Measurements from ENCODE around the gene ARHGEF7. TPM values are rescaled to one million over a fixed set of nuclear protein-coding genes. Genes with fewer than 3 reads are reported as not detected.
A peak's percentile ranks its signal among the peaks of the same experiment; 100 is the strongest.

The ARHGEF7 gene
- total and polyA plus RNA-seq, 2 experiments from 2014 or later: 23.6 to 58.9 TPM

DNA sequence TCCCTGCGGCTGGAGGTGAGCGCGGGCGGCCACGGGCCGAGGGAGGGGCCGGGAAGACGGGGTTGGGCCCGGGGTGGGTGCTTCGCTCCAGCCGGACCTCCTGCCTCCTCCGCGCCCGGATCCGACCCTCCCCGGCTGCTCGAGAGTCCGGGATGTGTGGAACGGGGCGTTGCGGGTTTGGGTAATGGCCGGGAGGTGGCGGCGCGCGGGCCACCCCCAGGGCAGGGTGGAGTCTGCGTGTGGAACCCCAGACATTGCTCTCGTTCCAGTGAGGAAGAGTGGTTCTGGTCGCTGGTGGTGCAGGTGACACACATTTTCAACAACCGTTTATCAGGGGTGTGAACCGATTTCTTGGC lies 38.8 kb downstream of the ARHGEF7 start:
- no peaks in the 10 kb centered on the region for H3K9me3 Mint-ChIP-seq
- H3K4me2 ChIP-seq: peak overlapping the region; percentile 82
- DNase-seq (ENCODE audit: low spot score) (peak; percentile 66), ATAC-seq (peak; percentile 69)
- no peaks in the 10 kb centered on the region for H3K27me3 ChIP-seq (ENCODE audit: insufficient read depth)
- peak overlapping the region; percentile 92 for H3K27ac Mint-ChIP-seq
- peak overlapping the region; percentile 89 for H3K27ac ChIP-seq (ENCODE audit: low read depth)
- H4K20me1 ChIP-seq (replicated peaks; ENCODE audit: insufficient read depth): peaks cover 29% of the 10 kb centered on the region
- peak overlapping the region; percentile 92 for H3K4me3 Mint-ChIP-seq
- H3K27me3 Mint-ChIP-seq (ENCODE audit: insufficient read depth, low read depth, poor library complexity): peaks cover 1% of the 10 kb centered on the region
- H3K79me2 ChIP-seq (replicated peaks; ENCODE audit: insufficient read depth): peaks cover 50% of the 10 kb centered on the region
- peak overlapping the region; percentile 91 for H3K4me3 ChIP-seq
- no peaks in the 10 kb centered on the region for H3K9me2 ChIP-seq (ENCODE audit: insufficient read depth)
- peaks cover 2% of the 10 kb centered on the region; the same call in 1 of the 3 replicates for H3K36me3 Mint-ChIP-seq (ENCODE audit: low read depth)
- no peaks in the 10 kb centered on the region for H3F3A ChIP-seq (replicated peaks; ENCODE audit: low read depth)
- H3K4me1 Mint-ChIP-seq: peaks cover 17% of the 10 kb centered on the region; the same call in 2 of the 3 replicates
- TF ChIP-seq CTCF (conservative IDR thresholded peaks at IDR 0.05; ENCODE audit: low read depth in 2 of 2) (peak in 1 of 2 experiments; percentile 27; a peak in 2 of 4 replicates), ZNF331 (CRISPR knock-in tag; IDR thresholded peaks at IDR 0.05; ENCODE audit: low read depth) (no peak), ZNF114 (CRISPR knock-in tag; IDR thresholded peaks at IDR 0.05) (no peak)
- 0 out of 2 replicates have a peak, but pooled peaks cover under 1% of the 10 kb centered on the region for H3K36me3 ChIP-seq (ENCODE audit: insufficient read depth)
- no peak overlapping the region for H2AFZ ChIP-seq
- peaks cover 17% of the 10 kb centered on the region for H3K4me1 ChIP-seq (ENCODE audit: insufficient read depth)

GRCh38 chr13:111156421-111156820 lies 41.3 kb downstream of the ARHGEF7 start:
- Histone ChIP-seq H3K4me2 (no peak overlapping the region), H3K4me1 (ENCODE audit: insufficient read depth) (peaks cover 17% of the 10 kb centered on the region), H3K36me3 (ENCODE audit: insufficient read depth) (0 out of 2 replicates have a peak, but pooled peaks cover 4% of the 10 kb centered on the region), H3K27ac (ENCODE audit: low read depth) (no peak overlapping the region), H3K9me2 (ENCODE audit: insufficient read depth) (no peaks in the 10 kb centered on the region), H3K27me3 (ENCODE audit: insufficient read depth) (no peaks in the 10 kb centered on the region), H2AFZ (no peak overlapping the region), H3F3A (replicated peaks; ENCODE audit: low read depth) (no peaks in the 10 kb centered on the region), H4K20me1 (replicated peaks; ENCODE audit: insufficient read depth) (peaks cover 46% of the 10 kb centered on the region), H3K4me3 (no peak overlapping the region), H3K79me2 (replicated peaks; ENCODE audit: insufficient read depth) (peaks cover 75% of the 10 kb centered on the region)
- no peak for ATAC-seq
- Mint-ChIP-seq H3K9me3 (no peaks in the 10 kb centered on the region), H3K27me3 (ENCODE audit: insufficient read depth, low read depth, poor library complexity) (peaks cover 4% of the 10 kb centered on the region), H3K4me1 (peaks cover 14% of the 10 kb centered on the region; the same call in 2 of the 3 replicates), H3K4me3 (no peak overlapping the region), H3K27ac (no peak overlapping the region), H3K36me3 (ENCODE audit: low read depth) (peaks cover 16% of the 10 kb centered on the region)
- no peak for DNase-seq (ENCODE audit: low spot score)
- TF ChIP-seq JUNB (IDR thresholded peaks at IDR 0.05; ENCODE audit: unreplicated experiment) (no peak), ZNF331 (CRISPR knock-in tag; IDR thresholded peaks at IDR 0.05; ENCODE audit: low read depth) (no peak), ZNF114 (CRISPR knock-in tag; IDR thresholded peaks at IDR 0.05) (no peak), EZH2phosphoT487 (IDR thresholded peaks at IDR 0.05; ENCODE audit: unreplicated experiment) (no peak), CTCF (conservative IDR thresholded peaks at IDR 0.05; ENCODE audit: low read depth in 2 of 2) (no peak), POLR2AphosphoS5 (IDR thresholded peaks at IDR 0.05; ENCODE audit: low read depth) (no peak), EZH2 (IDR thresholded peaks at IDR 0.05; ENCODE audit: low read depth, unreplicated experiment) (no peak), NANOG (IDR thresholded peaks at IDR 0.05; ENCODE audit: borderline replicate concordance) (no peak), ETS1 (IDR thresholded peaks at IDR 0.05) (no peak)

Data from GM23338 (cell line).